GM12878 (cell line): ENCODE results near the gene PRIMPOL. TPM values are rescaled to one million over a fixed set of nuclear protein-coding genes. Genes with fewer than 3 reads are reported as not detected.

Experiments used
- ATAC-seq: fragments of 200-7000 bp; cut with Tn5 transposase; 3 replicates; pipeline ENCODE4 v1.9.1; 2020; ENCODE audit warnings: mild to moderate bottlenecking, moderate library complexity
- BruUV-seq: library from RNA; stranded (reverse); fragments of 400-500 nt; replicated peaks from 2 replicates; lab custom pipeline; 2021; lab: Mats Ljungman, UMichigan
- CTCF ChIA-PET: fragments of 300-600 bp; sonication (Branson Sonifier 250); formaldehyde crosslinking; extraction: SDS; loops from one replicate; lab custom pipeline; 2021; ENCODE audit warnings: inconsistent platforms; lab: Yijun Ruan, JAX
- POLR2A ChIA-PET: fragments of 350-600 bp; formaldehyde crosslinking; extraction: SDS; loops from one replicate; lab custom pipeline; 2021; ENCODE audit warnings: inconsistent platforms; lab: Charles Lee
- RAD21 ChIA-PET: fragments of 300-600 bp; sonication (Branson Sonifier 250); formaldehyde crosslinking; loops from one replicate; lab custom pipeline; 2023; ENCODE audit warnings: antibody characterized with exemption; ENCODE audit not compliant: unreplicated experiment; lab: Charles Lee
- SMC1A ChIA-PET: fragments of 300-600 bp; sonication (Branson Sonifier 250); formaldehyde crosslinking; loops from one replicate; lab custom pipeline; 2023; ENCODE audit not compliant: unreplicated experiment, uncharacterized antibody; lab: Charles Lee
- DNase-seq: peaks from one replicate; pipeline ENCODE4 v3.0.0-alpha.2; 2011; ENCODE audit warnings: low read depth, low spot score
- FAIRE-seq: peaks from 3 replicates; lab custom pipeline; 2011; peaks lifted over from hg19 to GRCh38; lab: Jason Lieb, UNC
- H2AFZ ChIP-seq: 2 replicates; pipeline ENCODE4 v1.6.0; 2011; ENCODE audit warnings: low read depth, low read length, control low read depth; ENCODE audit not compliant: control insufficient read depth
- H3K27ac ChIP-seq: 2 replicates; pipeline ENCODE4 v1.5.1; 2011; ENCODE audit warnings: control low read depth; ENCODE audit not compliant: control insufficient read depth, insufficient read depth
- H3K27me3 ChIP-seq, 2 experiments: replicated peaks in 1 of 2; 2 replicates each; pipeline versions ENCODE4 v1.6.0 to v1.6.1; 2011; ENCODE audit warnings: low read length in 1 of 2; ENCODE audit not compliant: control insufficient read depth in 2 of 2, insufficient read depth in 2 of 2
- H3K36me3 ChIP-seq, 2 experiments: 2 replicates each; pipeline ENCODE4 v1.5.1; 2011; ENCODE audit warnings: low read length in 1 of 2; ENCODE audit not compliant: control insufficient read depth in 2 of 2, insufficient read depth in 2 of 2
- H3K4me1 ChIP-seq: 2 replicates; pipeline ENCODE4 v1.6.1; 2011; ENCODE audit warnings: mild to moderate bottlenecking, low read length, moderate library complexity, mixed read lengths; ENCODE audit not compliant: control insufficient read depth, insufficient read depth
- H3K4me2 ChIP-seq: 2 replicates; pipeline ENCODE4 v1.6.0; 2011; ENCODE audit warnings: control low read depth; ENCODE audit not compliant: control insufficient read depth, insufficient read depth
- H3K4me3 ChIP-seq: fragments of 200-600 bp; sonication (generic); 2 replicates; pipeline ENCODE4 v1.5.1; 2016
- H3K79me2 ChIP-seq: 2 replicates; pipeline ENCODE4 v1.6.0; 2011; ENCODE audit warnings: low read length; ENCODE audit not compliant: control insufficient read depth, insufficient read depth
- H3K9ac ChIP-seq: 2 replicates; pipeline ENCODE4 v1.8.0; 2011; ENCODE audit warnings: low read length, control low read depth, mixed read lengths; ENCODE audit not compliant: control insufficient read depth, insufficient read depth
- H3K9me3 ChIP-seq: replicated peaks from 3 replicates; pipeline ENCODE4 v1.5.1; 2011; ENCODE audit warnings: mild to moderate bottlenecking, low read length; ENCODE audit not compliant: control insufficient read depth, insufficient read depth
- H4K20me1 ChIP-seq: 2 replicates; pipeline ENCODE4 v1.6.0; 2011; ENCODE audit not compliant: control insufficient read depth, insufficient read depth
- BACH1 ChIP-seq: fragments of 450-650 bp; IDR thresholded peaks from 2 replicates; pipeline ENCODE4 v1.6.1; 2017; ENCODE audit warnings: mild to moderate bottlenecking, borderline replicate concordance
- CUX1 ChIP-seq: IDR thresholded peaks from 2 replicates; pipeline ENCODE4 v1.6.1; 2012; ENCODE audit warnings: improper control_type of control experiment, low read depth, low read length; ENCODE audit not compliant: insufficient replicate concordance
- HCFC1 ChIP-seq: fragments of 150-350 bp; IDR thresholded peaks from 2 replicates; pipeline ENCODE4 v1.6.1; 2014; ENCODE audit warnings: low read length
- HDAC2 ChIP-seq: fragments of 200-600 bp; sonication (generic); IDR thresholded peaks from 2 replicates; pipeline ENCODE4 v1.6.1; 2017
- HDAC6 ChIP-seq: fragments of 200-600 bp; sonication (generic); IDR thresholded peaks from one replicate; pipeline ENCODE4 v1.8.0; 2017; ENCODE audit warnings: antibody characterized with exemption; ENCODE audit not compliant: unreplicated experiment
- JUND ChIP-seq: IDR thresholded peaks from 2 replicates; pipeline ENCODE4 v1.6.1; 2012; ENCODE audit warnings: low read depth, mild to moderate bottlenecking, low read length, improper control_type of control experiment, moderate library complexity
- MEF2B ChIP-seq: fragments of 450-650 bp; IDR thresholded peaks from 2 replicates; pipeline ENCODE4 v1.6.1; 2018; ENCODE audit warnings: mild to moderate bottlenecking, moderate library complexity; ENCODE audit not compliant: partially characterized antibody, poor library complexity, severe bottlenecking
- MTA3 ChIP-seq: IDR thresholded peaks from 2 replicates; pipeline ENCODE4 v1.6.1; 2012; ENCODE audit warnings: low read length, inconsistent platforms, borderline replicate concordance
- PAX5 ChIP-seq: IDR thresholded peaks from 2 replicates; pipeline ENCODE4 v1.6.1; 2011; ENCODE audit warnings: low read depth, low read length, borderline replicate concordance
- RB1 ChIP-seq: fragments of 450-650 bp; formaldehyde crosslinking; IDR thresholded peaks from 2 replicates; pipeline ENCODE4 v1.6.1; 2017; ENCODE audit warnings: mild to moderate bottlenecking, borderline replicate concordance
- RBBP5 ChIP-seq: fragments of 200-600 bp; sonication (generic); conservative IDR thresholded peaks from 2 replicates; pipeline ENCODE4 v1.6.1; 2016
- TAF1 ChIP-seq: IDR thresholded peaks from 2 replicates; pipeline ENCODE4 v1.6.1; 2011; ENCODE audit warnings: mild to moderate bottlenecking, low read depth, low read length, borderline replicate concordance
- ZNF687 ChIP-seq: fragments of 450-650 bp; IDR thresholded peaks from 2 replicates; pipeline ENCODE4 v1.6.1; 2017; ENCODE audit warnings: mild to moderate bottlenecking, moderate library complexity
- ZZZ3 ChIP-seq: IDR thresholded peaks from 2 replicates; pipeline ENCODE4 v1.6.1; 2011; ENCODE audit warnings: low read depth; ENCODE audit not compliant: control insufficient read depth, insufficient read length
- in situ Hi-C: fragments of 300-500 bp; cut with MboI; formaldehyde crosslinking; loops from 9 replicates; pipeline ENCODE4 v1.14.3; 2018; ENCODE audit warnings: mixed read lengths
- intact Hi-C: fragments of 100-400 bp; cut with micrococcal nuclease; formaldehyde crosslinking; loops from one replicate; pipeline ENCODE4 v1.14.2; 2022; ENCODE audit not compliant: unreplicated experiment
- polyA plus RNA-seq, 11 experiments: library from polyadenylated mRNA; depleted of rRNA in 4 of 11; unstranded in 6 of 11; stranded (reverse) in 5 of 11; fragments of >200 nt; fragmentation: Nextera tagmentation in 4 of 11; fragmentation: Illumina TruSeq in 1 of 11; extraction: Ambion mirVana in 4 of 11; extraction: Trizol in 1 of 11; gene quantifications; 1 replicate in 1 of 11; 2 replicates in 10 of 11; pipeline versions ENCODE4 v1.2.1 to v1.2.3, GENCODE V29; 2011 to 2016; ENCODE audit warnings: inconsistent platforms in 2 of 11, missing spikeins in 2 of 11, low read depth in 1 of 11
- total RNA-seq, 4 experiments: library from RNA; depleted of rRNA in 3 of 4; stranded (reverse); fragments of >200 nt in 3 of 4; fragmentation: Illumina TruSeq in 1 of 4; extraction: Trizol in 1 of 4; gene quantifications; 2 replicates each; pipeline versions ENCODE4 v1.2.1 to v1.2.3, GENCODE V29; 2013 to 2021

The PRIMPOL gene
- total and polyA plus RNA-seq, 10 of the 15 experiments (the other 5 are each of a cell fraction or from before 2014, with no cell fraction given), result 10.6 to 23.7 (median 14.0) TPM

- Histone ChIP-seq H3K27me3 (no peaks in the 10 kb centered on the region), H3K4me3 (no peak overlapping the region), H3K36me3 (peaks cover 0 to 9% of the 10 kb centered on the region in 2 experiments), H3K4me2 (no peak overlapping the region), H3K9me3 (no peaks in the 10 kb centered on the region), H3K79me2 (no peaks in the 10 kb centered on the region), H4K20me1 (no peaks in the 10 kb centered on the region), H2AFZ (no peak overlapping the region), H3K9ac (no peak overlapping the region), H3K27ac (no peak overlapping the region), H3K4me1 (no peaks in the 10 kb centered on the region)
- ChIA-PET POLR2A (no interaction called here), CTCF (interaction anchor here (0.9 kb wide), 1 partner anchor 9 kb away, joined by 4 read pairs; no protein-coding TSS in a partner anchor), SMC1A (interaction anchor here (1.3 to 3.6 kb wide), 3 partner anchors 10 to 430 kb away, joined by 3 to 17 read pairs (median 8); no protein-coding TSS in a partner anchor), RAD21 (no interaction called here)
- ATAC-seq (no peak), DNase-seq (no peak), FAIRE-seq (no peak)
- intact Hi-C loops (no loop called here), in situ Hi-C loops (no loop called here)
- no TSS peak for BruUV-seq
- no peak for TF ChIP-seq RBBP5
- no peak for TF ChIP-seq HDAC6
- no peak for TF ChIP-seq HCFC1
- no peak for TF ChIP-seq RB1
- TF ChIP-seq JUND, result no peak
- no peak for TF ChIP-seq CUX1
- no peak for TF ChIP-seq PAX5
- TF ChIP-seq ZNF687, result no peak
- no peak for TF ChIP-seq MTA3
- TF ChIP-seq MEF2B, result no peak
- no peak for TF ChIP-seq BACH1
- no peak for TF ChIP-seq TAF1
- TF ChIP-seq ZZZ3, result no peak
- no peak for TF ChIP-seq HDAC2
These were observed 44.9 kb downstream of the PRIMPOL start for GRCh38 chr4:184694412-184694956.
